ENCODE results near the gene ABCA12. TPM values are rescaled to one million over a fixed set of nuclear protein-coding genes. Genes with fewer than 3 reads are reported as not detected.

Gene ABCA12, protein sequence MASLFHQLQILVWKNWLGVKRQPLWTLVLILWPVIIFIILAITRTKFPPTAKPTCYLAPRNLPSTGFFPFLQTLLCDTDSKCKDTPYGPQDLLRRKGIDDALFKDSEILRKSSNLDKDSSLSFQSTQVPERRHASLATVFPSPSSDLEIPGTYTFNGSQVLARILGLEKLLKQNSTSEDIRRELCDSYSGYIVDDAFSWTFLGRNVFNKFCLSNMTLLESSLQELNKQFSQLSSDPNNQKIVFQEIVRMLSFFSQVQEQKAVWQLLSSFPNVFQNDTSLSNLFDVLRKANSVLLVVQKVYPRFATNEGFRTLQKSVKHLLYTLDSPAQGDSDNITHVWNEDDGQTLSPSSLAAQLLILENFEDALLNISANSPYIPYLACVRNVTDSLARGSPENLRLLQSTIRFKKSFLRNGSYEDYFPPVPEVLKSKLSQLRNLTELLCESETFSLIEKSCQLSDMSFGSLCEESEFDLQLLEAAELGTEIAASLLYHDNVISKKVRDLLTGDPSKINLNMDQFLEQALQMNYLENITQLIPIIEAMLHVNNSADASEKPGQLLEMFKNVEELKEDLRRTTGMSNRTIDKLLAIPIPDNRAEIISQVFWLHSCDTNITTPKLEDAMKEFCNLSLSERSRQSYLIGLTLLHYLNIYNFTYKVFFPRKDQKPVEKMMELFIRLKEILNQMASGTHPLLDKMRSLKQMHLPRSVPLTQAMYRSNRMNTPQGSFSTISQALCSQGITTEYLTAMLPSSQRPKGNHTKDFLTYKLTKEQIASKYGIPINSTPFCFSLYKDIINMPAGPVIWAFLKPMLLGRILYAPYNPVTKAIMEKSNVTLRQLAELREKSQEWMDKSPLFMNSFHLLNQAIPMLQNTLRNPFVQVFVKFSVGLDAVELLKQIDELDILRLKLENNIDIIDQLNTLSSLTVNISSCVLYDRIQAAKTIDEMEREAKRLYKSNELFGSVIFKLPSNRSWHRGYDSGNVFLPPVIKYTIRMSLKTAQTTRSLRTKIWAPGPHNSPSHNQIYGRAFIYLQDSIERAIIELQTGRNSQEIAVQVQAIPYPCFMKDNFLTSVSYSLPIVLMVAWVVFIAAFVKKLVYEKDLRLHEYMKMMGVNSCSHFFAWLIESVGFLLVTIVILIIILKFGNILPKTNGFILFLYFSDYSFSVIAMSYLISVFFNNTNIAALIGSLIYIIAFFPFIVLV (N-terminal part only)
- total RNA-seq, result 100 to 1,000 TPM in 1 of 4 donors, 10 to 100 TPM in 3; 70.3 to 116 (median 93.6) TPM

DNA sequence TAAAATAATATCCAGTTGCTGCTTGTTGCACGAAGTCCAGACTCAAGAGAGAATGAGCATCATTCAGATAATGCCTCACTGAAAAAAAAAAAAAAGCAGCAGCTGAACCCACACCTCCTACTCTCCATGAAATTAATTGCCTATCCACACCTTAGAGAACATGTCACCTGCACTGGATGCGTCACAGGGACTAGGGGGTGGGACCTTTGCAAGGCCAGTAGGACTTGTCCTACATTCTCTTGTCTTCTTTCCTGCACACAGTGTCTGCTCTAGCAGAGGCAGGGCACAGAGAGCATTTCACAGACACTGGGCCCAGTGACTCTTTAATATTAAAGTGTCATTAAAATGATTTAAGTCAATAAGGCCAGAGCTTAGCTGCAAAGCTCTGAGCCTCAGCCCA, at the start of gene ABCA12:
ABCA12 (minus strand) TSS at position 148 of the 400 bp plus-strand sequence. CDS start 418 bp downstream, outside the sequence.
- TF ChIP-seq, protein P1, sequence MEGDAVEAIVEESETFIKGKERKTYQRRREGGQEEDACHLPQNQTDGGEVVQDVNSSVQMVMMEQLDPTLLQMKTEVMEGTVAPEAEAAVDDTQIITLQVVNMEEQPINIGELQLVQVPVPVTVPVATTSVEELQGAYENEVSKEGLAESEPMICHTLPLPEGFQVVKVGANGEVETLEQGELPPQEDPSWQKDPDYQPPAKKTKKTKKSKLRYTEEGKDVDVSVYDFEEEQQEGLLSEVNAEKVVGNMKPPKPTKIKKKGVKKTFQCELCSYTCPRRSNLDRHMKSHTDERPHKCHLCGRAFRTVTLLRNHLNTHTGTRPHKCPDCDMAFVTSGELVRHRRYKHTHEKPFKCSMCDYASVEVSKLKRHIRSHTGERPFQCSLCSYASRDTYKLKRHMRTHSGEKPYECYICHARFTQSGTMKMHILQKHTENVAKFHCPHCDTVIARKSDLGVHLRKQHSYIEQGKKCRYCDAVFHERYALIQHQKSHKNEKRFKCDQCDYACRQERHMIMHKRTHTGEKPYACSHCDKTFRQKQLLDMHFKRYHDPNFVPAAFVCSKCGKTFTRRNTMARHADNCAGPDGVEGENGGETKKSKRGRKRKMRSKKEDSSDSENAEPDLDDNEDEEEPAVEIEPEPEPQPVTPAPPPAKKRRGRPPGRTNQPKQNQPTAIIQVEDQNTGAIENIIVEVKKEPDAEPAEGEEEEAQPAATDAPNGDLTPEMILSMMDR (IDR thresholded peaks at IDR 0.05), result no peak
- TF ChIP-seq POLR2A (IDR thresholded peaks at IDR 0.05), result no peak
- no peak for DNase-seq (ENCODE audit: low spot score in 2 of 2)
- intact Hi-C loops (cut with DNase I; ENCODE audit: low total_unique reads), result no loop called here
- WGBS, 2 donors, result 50 to 56% methylated on average over 2 of the region's 2 CpGs
- no peak within 1 kb of the TSS for H3K4me3 ChIP-seq (ENCODE audit: low read depth, poor library complexity, severe bottlenecking)

DNA sequence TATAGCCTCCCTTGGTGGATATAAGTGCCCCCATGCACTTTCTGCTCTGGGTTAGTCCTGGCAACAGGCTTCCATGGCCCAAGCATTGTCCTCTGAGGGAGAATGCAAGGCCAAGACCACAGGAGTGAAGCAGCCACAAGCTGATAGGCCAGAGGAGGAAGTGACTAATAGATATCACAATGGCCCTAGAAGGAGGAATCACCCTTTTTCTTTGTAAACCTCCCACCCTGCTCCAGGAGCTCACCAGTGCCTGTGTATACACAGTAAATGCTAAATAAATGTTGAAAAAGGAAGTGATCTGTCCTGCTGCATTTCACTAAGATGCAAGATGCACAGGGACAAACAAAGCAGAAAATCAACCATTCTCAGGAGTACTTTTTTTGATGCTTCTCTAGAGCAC, 49.7 kb upstream of the ABCA12 start:
- DNase-seq (ENCODE audit: low spot score in 2 of 2), result no peak
- TF ChIP-seq, protein P1 (IDR thresholded peaks at IDR 0.05), result no peak
- TF ChIP-seq POLR2A (IDR thresholded peaks at IDR 0.05), result no peak
- intact Hi-C loops (cut with DNase I; ENCODE audit: low total_unique reads), result no loop called here

DNA sequence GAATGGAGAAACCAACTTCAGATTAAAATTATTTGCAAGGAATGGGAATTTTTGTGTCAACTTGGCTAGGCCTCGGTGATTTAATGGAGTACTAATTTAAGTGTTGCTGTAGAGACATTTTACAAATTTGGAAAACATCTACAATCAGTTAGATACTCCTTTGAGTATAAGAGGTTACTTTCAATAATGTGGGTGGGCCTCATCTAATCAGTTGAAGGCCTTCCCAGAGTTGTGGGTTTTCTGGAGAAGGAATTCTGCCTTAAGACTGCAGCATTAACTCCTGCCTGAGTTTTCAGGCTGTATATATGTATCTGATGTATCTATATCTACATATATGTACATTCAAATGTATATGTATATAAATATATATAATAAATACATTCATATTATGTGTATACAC, 47.6 kb upstream of the ABCA12 start:
- DNase-seq (ENCODE audit: low spot score in 2 of 2), result no peak
- H3K4me3 ChIP-seq (ENCODE audit: low read depth, poor library complexity, severe bottlenecking), result no peak overlapping the region
- 68 to 76% methylated on average over 1 of the region's 1 CpG for WGBS, 2 donors
- intact Hi-C loops (cut with DNase I; ENCODE audit: low total_unique reads), result no loop called here
- TF ChIP-seq POLR2A (IDR thresholded peaks at IDR 0.05), result no peak
- TF ChIP-seq, protein P1 (IDR thresholded peaks at IDR 0.05), result no peak

More for the DNA sequence above, 49.7 kb upstream of the ABCA12 start:
- H3K4me3 ChIP-seq (ENCODE audit: low read depth, poor library complexity, severe bottlenecking), result no peak overlapping the region

DNA sequence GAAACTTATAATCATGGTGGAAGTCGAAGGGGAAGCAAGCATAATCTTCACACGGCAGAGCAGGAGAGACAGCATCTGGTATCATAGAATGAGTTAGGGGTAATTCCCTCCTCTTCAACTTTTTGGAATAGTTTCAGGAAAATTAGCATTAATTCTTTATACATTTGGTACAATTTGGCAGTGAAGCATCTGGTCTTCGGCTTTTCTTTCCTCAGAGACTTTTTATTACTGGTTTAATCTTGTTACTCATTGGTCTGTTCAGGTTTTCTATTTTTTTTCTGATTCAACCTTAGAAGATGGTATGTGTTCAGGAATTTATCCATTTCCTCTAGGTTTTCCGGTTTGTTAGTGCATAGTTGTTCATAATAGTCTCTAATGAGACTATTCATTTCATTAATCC, 39.7 kb upstream of the ABCA12 start:
- TF ChIP-seq, protein P1 (IDR thresholded peaks at IDR 0.05), result no peak
- no peak for TF ChIP-seq POLR2A (IDR thresholded peaks at IDR 0.05)
- no peak overlapping the region for H3K4me3 ChIP-seq (ENCODE audit: low read depth, poor library complexity, severe bottlenecking)
- 78 to 91% methylated on average over 4 of the region's 4 CpGs for WGBS, 2 donors
- DNase-seq (ENCODE audit: low spot score in 2 of 2), result no peak
- intact Hi-C loops (cut with DNase I; ENCODE audit: low total_unique reads), result no loop called here

DNA sequence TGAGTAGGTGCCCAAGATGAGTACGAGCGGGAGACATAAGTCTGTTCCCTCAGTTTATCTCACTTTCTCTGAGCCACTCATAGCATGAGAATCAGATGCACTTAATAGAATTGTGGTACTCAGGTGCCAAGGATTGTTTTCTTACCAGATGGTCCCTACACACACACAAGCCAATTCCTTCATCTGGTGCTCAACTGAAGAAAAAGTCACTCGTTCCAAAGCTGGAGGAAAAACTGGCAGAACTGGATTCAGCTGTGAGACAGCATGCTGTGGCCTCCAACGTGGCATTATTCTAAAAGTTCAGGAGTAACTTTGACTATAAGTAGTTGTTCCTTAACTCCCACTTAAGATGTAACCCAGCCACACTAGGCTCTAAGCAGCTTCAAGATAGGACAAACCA, 33.4 kb upstream of the ABCA12 start:
- TF ChIP-seq, protein P1 (IDR thresholded peaks at IDR 0.05), result no peak
- no peak for TF ChIP-seq POLR2A (IDR thresholded peaks at IDR 0.05)
- intact Hi-C loops (cut with DNase I; ENCODE audit: low total_unique reads), result no loop called here
- WGBS, 2 donors, result 45 to 57% methylated on average over 4 of the region's 4 CpGs
- no peak for DNase-seq (ENCODE audit: low spot score in 2 of 2)
- no peak overlapping the region for H3K4me3 ChIP-seq (ENCODE audit: low read depth, poor library complexity, severe bottlenecking)

Data from lower leg skin (tissue), 4 donors.